HCT116 (cell line): ENCODE data around the gene CFAP53. TPM values are rescaled to one million over a fixed set of nuclear protein-coding genes. Genes with fewer than 3 reads are reported as not detected.

Experiments used
- ATAC-seq: fragments of 200-7000 bp; cut with Tn5 transposase; 2 replicates; pipeline ENCODE4 v1.9.1; 2020; ENCODE audit warnings: mild to moderate bottlenecking, moderate library complexity
- BruUV-seq: library from RNA; stranded (reverse); fragments of 400-500 nt; replicated peaks from 2 replicates; lab custom pipeline; 2021; lab: Mats Ljungman, UMichigan
- CTCF ChIA-PET: fragments of 300-600 bp; sonication (Branson Sonifier 250); formaldehyde crosslinking; loops from one replicate; lab custom pipeline; 2021; ENCODE audit warnings: antibody characterized with exemption; lab: Charles Lee
- POLR2A ChIA-PET: fragments of 300-600, 350-600 bp; sonication (Branson Sonifier 250); formaldehyde crosslinking; loops from one replicate; lab custom pipeline; 2021; ENCODE audit warnings: antibody characterized with exemption; lab: Charles Lee
- RAD21 ChIA-PET, 2 experiments: fragments of 300-600 bp; sonication (Branson Sonifier 250); formaldehyde crosslinking; loops; one replicate each; lab custom pipeline; 2023; ENCODE audit warnings: low total read pairs in 2 of 2; ENCODE audit not compliant: uncharacterized antibody in 2 of 2, unreplicated experiment in 2 of 2, low non-redundant PET in 1 of 2; lab: Charles Lee
- DNase-seq: peaks from one replicate; pipeline ENCODE4 v3.0.0-alpha.2; 2010; ENCODE audit warnings: low read depth, low spot score
- H2AFZ ChIP-seq: fragments of 200-600 bp; shearing (Covaris generic), sonication (generic); 2 replicates; pipeline ENCODE4 v1.6.1; 2017; ENCODE audit warnings: low read depth, mixed run types, mixed read lengths, antibody characterized with exemption, low read length; ENCODE audit not compliant: poor library complexity, severe bottlenecking
- H3K27ac ChIP-seq: 2 replicates; pipeline ENCODE4 v1.5.1; 2012; ENCODE audit warnings: low read depth, low read length
- H3K27me3 ChIP-seq: fragments of 200-600 bp; sonication (generic); 2 replicates; pipeline ENCODE4 v1.6.1; 2016; ENCODE audit warnings: mixed run types, low read length, mixed read lengths; ENCODE audit not compliant: insufficient read depth
- H3K36me3 ChIP-seq, 2 experiments: fragments of 200-500 bp in 1 of 2; fragments of 200-600 bp in 1 of 2; sonication (Bioruptor generic) in 1 of 2; sonication (generic) in 1 of 2; 2 replicates each; pipeline versions ENCODE4 v1.5.1 to v1.6.1; 2014 to 2016; ENCODE audit warnings: low read length in 2 of 2, inconsistent platforms in 1 of 2, mixed read lengths in 1 of 2, mixed run types in 1 of 2; ENCODE audit not compliant: insufficient read depth in 2 of 2, control insufficient read depth in 1 of 2
- H3K4me1 ChIP-seq, 2 experiments: fragments of 200-600 bp in 1 of 2; sonication (generic) in 1 of 2; 2 replicates each; pipeline versions ENCODE4 v1.5.1 to v1.6.1; 2012 to 2017; ENCODE audit warnings: low read length in 2 of 2, inconsistent platforms in 1 of 2, mild to moderate bottlenecking in 1 of 2, mixed read lengths in 1 of 2, mixed run types in 1 of 2, moderate library complexity in 1 of 2; ENCODE audit not compliant: insufficient read depth in 2 of 2, control insufficient read depth in 1 of 2
- H3K4me2 ChIP-seq: fragments of 200-600 bp; sonication (generic); 2 replicates; pipeline ENCODE4 v1.6.1; 2017; ENCODE audit warnings: mixed run types, low read length, mixed read lengths
- H3K4me3 ChIP-seq, 2 experiments: fragments of 200-600 bp in 1 of 2; sonication (generic) in 1 of 2; replicated peaks in 1 of 2; 2 replicates each; pipeline ENCODE4 v1.5.1; 2011 to 2016; ENCODE audit warnings: low read length in 2 of 2, control low read depth in 1 of 2, low read depth in 1 of 2, mild to moderate bottlenecking in 1 of 2, mixed read lengths in 1 of 2, mixed run types in 1 of 2
- H3K79me2 ChIP-seq: fragments of 200-600 bp; sonication (generic); 2 replicates; pipeline ENCODE4 v1.6.1; 2017; ENCODE audit warnings: mild to moderate bottlenecking, mixed run types, low read length, moderate library complexity, mixed read lengths; ENCODE audit not compliant: insufficient read depth
- H3K9ac ChIP-seq: fragments of 200-600 bp; sonication (generic); 2 replicates; pipeline ENCODE4 v1.6.1; 2016; ENCODE audit warnings: low read length, mixed read lengths
- H3K9me2 ChIP-seq: fragments of 200-600 bp; sonication (generic), shearing (Covaris generic); 2 replicates; pipeline ENCODE4 v1.6.1; 2017; ENCODE audit warnings: mixed run types, mild to moderate bottlenecking, moderate library complexity; ENCODE audit not compliant: insufficient read depth
- H3K9me3 ChIP-seq, 2 experiments: fragments of 200-500 bp in 1 of 2; fragments of 200-600 bp in 1 of 2; sonication (Bioruptor generic) in 1 of 2; sonication (generic) in 1 of 2; 2 replicates each; pipeline ENCODE4 v1.6.1; 2014 to 2017; ENCODE audit warnings: low read length in 2 of 2, mixed read lengths in 2 of 2, inconsistent platforms in 1 of 2, low read depth in 1 of 2, mild to moderate bottlenecking in 1 of 2, mixed run types in 1 of 2, moderate library complexity in 1 of 2; ENCODE audit not compliant: control insufficient read depth in 1 of 2, insufficient read depth in 1 of 2
- H4K20me1 ChIP-seq: fragments of 200-600 bp; sonication (generic), shearing (Covaris generic); 2 replicates; pipeline ENCODE4 v1.6.1; 2017; ENCODE audit warnings: mixed run types, mild to moderate bottlenecking, moderate library complexity; ENCODE audit not compliant: insufficient read depth
- CBX3 ChIP-seq: IDR thresholded peaks from 2 replicates; pipeline ENCODE4 v1.6.1; 2012; ENCODE audit warnings: low read depth
- ELF1 ChIP-seq: IDR thresholded peaks from 2 replicates; pipeline ENCODE4 v1.6.1; 2012; ENCODE audit warnings: low read depth, borderline replicate concordance
- JUND ChIP-seq: IDR thresholded peaks from 2 replicates; pipeline ENCODE4 v1.6.1; 2012
- POLR2A ChIP-seq: IDR thresholded peaks from 2 replicates; pipeline ENCODE4 v1.7.0; 2011; ENCODE audit warnings: borderline replicate concordance; ENCODE audit not compliant: insufficient read depth, insufficient read length; ENCODE audit errors: extremely low read depth
- RAD21 ChIP-seq: IDR thresholded peaks from 2 replicates; pipeline ENCODE4 v1.6.1; 2012; ENCODE audit warnings: low read depth, mild to moderate bottlenecking
- SIN3A ChIP-seq: IDR thresholded peaks from 2 replicates; pipeline ENCODE4 v1.6.1; 2012; ENCODE audit warnings: low read depth
- SRF ChIP-seq: IDR thresholded peaks from 2 replicates; pipeline ENCODE4 v1.6.1; 2012; ENCODE audit warnings: low read depth
- intact Hi-C: fragments of 100-400 bp; cut with micrococcal nuclease; formaldehyde crosslinking; loops from 2 replicates; pipeline ENCODE4 v1.10.0; 2022
- total RNA-seq: library from RNA; stranded (reverse); gene quantifications from one replicate; pipeline ENCODE4 v1.2.1, GENCODE V29; 2021; ENCODE audit not compliant: unreplicated experiment
- TF ChIP-seq, protein P1 (sequence below): IDR thresholded peaks from 2 replicates; pipeline ENCODE4 v1.6.1; 2012

Gene CFAP53
- total RNA-seq, 1 experiment from 2014 or later: 1.1 TPM

- TF ChIP-seq RAD21 (no peak), JUND (no peak)
- TF ChIP-seq, protein P1, sequence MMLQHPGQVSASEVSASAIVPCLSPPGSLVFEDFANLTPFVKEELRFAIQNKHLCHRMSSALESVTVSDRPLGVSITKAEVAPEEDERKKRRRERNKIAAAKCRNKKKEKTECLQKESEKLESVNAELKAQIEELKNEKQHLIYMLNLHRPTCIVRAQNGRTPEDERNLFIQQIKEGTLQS: no peak
Observed at GRCh38 chr18:50313873-50314460, 47.7 kb upstream of the CFAP53 start (continued).

DNA sequence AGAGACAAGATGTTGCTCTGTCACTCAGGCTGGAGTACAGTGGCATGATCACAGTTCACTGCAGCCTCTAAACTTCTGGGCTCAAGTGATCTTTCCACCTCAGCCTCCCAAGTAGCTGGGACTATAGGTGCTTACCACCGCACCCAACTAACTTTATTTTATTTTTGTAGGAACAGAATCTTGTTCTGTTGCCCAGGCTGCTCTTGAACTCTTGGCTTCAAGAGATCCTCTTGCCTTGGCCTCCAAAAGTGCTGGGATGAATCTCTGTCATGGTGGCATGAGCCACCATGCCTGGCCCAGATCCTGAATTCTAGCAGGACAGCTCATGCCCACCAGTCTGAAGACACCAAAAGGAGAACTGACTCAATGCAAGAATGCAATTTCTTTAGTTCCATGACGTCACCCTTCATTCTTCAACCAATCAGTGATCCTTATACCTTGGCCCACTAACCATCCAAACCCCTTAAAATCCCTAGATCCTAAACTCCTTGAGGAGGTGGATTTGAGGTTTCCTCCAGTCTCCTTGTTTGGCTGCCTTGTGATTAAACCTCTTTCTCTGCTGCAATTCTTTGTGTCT is 46.8 kb upstream of the CFAP53 start:
- Histone ChIP-seq H3K9me2 (no peaks in the 10 kb centered on the region), H3K4me1 (no peaks in the 10 kb centered on the region), H3K27ac (no peak overlapping the region), H4K20me1 (no peaks in the 10 kb centered on the region), H3K79me2 (no peaks in the 10 kb centered on the region), H3K4me3 (no peak overlapping the region), H3K9ac (no peak overlapping the region), H2AFZ (no peak overlapping the region), H3K9me3 (no peaks in the 10 kb centered on the region), H3K27me3 (no peaks in the 10 kb centered on the region), H3K4me2 (no peak overlapping the region), H3K36me3 (no peaks in the 10 kb centered on the region)
- ChIA-PET POLR2A (no interaction called here), RAD21 (no interaction called here), CTCF (no interaction called here)
- TF ChIP-seq SRF (no peak), CBX3 (no peak), ELF1 (no peak), SIN3A (no peak), RAD21 (no peak), POLR2A (no peak)
- BruUV-seq: no TSS peak
- intact Hi-C loops: no loop called here
- DNase-seq: no peak
- no peak for ATAC-seq
